PC-3 (cell line): Measurements from ENCODE around the gene PHTF2.

Source experiments
- CTCF ChIP-seq: fragments of 300-600 bp; sonication (generic); conservative IDR thresholded peaks from 2 replicates; pipeline ENCODE4 v1.5.1; 2017; ENCODE audit warnings: antibody characterized with exemption, low read depth, mild to moderate bottlenecking, low read length
- EZH2 ChIP-seq: fragments of 300-600 bp; sonication (generic); IDR thresholded peaks from one replicate; pipeline ENCODE4 v1.6.1; 2017; ENCODE audit warnings: antibody characterized with exemption, mild to moderate bottlenecking, low read length; ENCODE audit not compliant: unreplicated experiment
- EZH2phosphoT487 ChIP-seq: fragments of 300-600 bp; sonication (generic); IDR thresholded peaks from 2 replicates; pipeline ENCODE4 v1.6.1; 2018; ENCODE audit warnings: mild to moderate bottlenecking, antibody characterized with exemption, low read length, borderline replicate concordance

GRCh38 chr7:77910124-77910523 lies 111.6 kb downstream of the PHTF2 start:
- TF ChIP-seq EZH2phosphoT487, result no peak
- no peak; the same call in 1 of the 2 replicates for TF ChIP-seq CTCF
- TF ChIP-seq EZH2, result no peak
